Activated T-cell treated with anti-CD3 and anti-CD28 coated beads for 48 hours (primary cell): ENCODE results near the gene BEND2.

Source experiments
- DNase-seq: peaks from one replicate; pipeline ENCODE4 v3.0.0-alpha.2; 2020; ENCODE audit warnings: low read depth

BEND2 gene

GRCh38 chrX:18136816-18137215, 83.9 kb downstream of the BEND2 start:
- no peak for DNase-seq

- DNase-seq: no peak
These were observed 87.1 kb downstream of the BEND2 start for GRCh38 chrX:18133605-18134004.

GRCh38 chrX:18129690-18130089, 91.0 kb downstream of the BEND2 start:
- no peak for DNase-seq

GRCh38 chrX:18126971-18127370, 93.7 kb downstream of the BEND2 start:
- DNase-seq: no peak

GRCh38 chrX:18119856-18120255, 100.8 kb downstream of the BEND2 start:
- DNase-seq: no peak
